NCI-H2081 treated with DMSO at 0.1 percent for 48 hours (cell line): ENCODE data around the gene NR2E1.

Source experiments
- DNase-seq: peaks from one replicate; lab custom pipeline; 2025; lab: John Stamatoyannopoulos, UW

NR2E1 gene

DNA sequence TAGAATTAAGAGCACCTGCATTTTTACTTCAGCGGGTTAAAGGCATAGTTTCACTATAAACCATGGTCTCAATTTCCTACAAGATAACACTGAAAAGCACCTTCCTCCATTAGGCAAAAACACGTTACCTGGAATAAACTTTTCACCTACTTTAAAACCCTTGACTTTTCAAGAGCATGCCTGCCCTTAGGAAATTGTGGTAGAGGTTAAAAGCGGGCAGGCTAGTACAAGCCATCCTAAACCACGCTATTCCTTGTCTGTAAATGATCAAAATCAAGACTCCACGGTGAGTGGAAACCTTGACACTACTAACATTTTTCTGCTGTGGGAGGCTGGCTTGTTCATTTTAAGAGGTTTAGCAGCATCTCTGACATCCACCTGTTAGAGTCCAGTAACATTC is 43.9 kb downstream of the NR2E1 start:
- no peak for DNase-seq

DNA sequence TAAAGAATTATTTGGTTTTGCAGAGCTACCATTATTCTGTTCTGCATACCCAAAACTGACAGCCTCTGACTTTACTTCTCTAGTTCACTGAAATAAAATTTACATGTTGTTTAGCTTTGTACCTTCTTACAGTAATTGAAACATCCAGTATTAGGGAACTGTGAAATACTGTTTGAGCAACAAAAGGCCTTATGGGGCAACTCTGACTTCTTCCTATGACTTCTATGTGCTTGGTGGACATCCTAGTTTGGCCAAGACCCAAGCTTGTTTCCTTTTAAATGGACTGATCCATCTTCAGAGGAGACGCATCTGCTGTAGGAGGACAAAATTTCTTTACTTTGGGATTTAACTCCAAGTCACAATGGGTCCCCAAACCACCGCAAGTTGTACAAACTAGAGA is 44.7 kb downstream of the NR2E1 start:
- no peak for DNase-seq

DNA sequence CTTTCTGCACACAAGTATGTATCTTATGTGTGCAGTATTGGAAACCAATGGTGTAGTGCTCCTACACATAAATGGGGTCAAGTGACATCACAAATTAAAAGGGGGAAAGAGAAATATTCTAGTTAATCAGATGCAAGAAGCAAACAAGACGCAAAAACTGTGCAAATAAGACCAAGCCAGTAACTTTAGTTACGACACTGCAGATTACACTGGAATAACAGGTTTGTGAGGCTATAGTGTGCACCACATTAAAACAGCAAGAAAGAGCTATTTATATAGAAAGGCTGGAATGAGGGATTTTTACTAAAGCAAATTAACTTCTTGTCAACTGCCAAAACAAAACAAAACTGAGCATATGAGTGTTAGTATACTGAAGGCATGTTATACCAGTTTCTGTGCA is 45.8 kb downstream of the NR2E1 start:
- DNase-seq = no peak

DNA sequence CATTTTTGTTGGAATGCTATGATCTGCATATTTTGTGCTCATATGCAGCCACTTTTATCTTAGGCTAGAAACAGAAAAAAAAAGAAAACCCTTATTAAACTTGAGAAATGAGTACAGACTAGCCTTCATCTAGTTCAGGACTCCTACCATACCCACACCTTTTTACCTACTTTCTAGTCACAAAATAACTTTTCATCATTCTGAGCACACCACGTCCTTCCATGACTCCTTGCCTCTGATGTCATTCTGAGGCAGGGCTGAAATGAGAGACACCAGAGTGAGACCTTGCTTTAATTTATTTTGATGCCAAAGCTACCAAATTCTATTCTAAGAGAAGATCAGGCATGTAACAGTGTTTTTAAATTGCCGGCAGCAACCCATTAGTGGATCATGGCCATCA is 56.2 kb downstream of the NR2E1 start:
- DNase-seq = no peak

DNA sequence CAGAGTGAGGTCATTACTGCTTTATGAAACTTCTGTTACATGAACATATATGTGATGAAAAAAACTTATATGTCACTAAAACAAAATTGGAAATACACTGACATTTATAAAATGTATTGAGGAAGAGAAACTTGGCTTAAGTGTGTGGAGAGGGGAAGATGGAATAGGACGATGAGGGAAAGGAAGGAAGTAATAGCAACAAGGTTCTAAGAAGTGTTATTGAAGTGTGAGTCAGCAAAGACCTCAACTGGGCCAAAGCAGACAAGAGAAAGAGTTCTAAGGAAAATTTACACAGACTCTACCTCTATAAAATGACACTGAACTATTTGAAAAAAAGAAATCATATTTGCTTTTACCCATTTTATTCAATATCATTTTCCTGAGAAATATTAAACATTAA is 56.7 kb downstream of the NR2E1 start:
- no peak for DNase-seq

DNA sequence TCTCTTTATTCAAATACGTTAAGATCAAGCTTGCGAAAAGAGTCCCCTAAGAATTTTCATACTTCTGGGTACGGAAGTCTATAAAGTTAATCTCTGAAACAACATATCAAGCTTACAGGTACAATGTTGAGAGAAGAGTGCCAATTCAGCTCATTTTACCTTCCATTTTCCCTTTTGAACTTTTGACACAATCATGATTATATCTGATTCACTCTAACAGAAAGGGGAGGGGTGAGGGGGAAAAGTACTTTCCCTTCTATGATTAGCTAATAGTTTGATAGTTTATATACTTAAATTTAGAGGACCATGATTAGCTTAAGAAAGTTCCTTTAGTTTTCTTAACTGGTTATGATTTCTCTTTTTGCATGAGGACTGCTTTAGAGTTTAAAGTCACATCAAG is 61.5 kb downstream of the NR2E1 start:
- DNase-seq = no peak

DNA sequence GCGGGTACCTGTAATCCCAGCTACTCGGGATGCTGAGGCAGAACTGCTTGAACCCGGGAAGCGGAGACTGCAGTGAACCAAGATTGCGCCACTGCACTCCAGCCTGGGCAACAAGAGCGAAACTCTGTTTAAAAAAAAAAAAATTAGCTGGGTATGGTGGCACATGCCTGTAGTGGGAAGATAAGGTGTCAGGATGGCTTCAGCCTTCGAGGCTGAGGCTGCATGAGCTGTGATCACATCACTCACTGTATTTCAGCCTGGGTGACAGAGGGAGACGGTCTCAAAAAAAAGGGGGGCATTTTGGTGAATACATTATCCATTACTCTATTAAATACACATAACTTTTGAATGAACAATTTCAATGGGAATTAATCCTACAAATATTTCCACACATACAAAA is 62.6 kb downstream of the NR2E1 start:
- no peak for DNase-seq

DNA sequence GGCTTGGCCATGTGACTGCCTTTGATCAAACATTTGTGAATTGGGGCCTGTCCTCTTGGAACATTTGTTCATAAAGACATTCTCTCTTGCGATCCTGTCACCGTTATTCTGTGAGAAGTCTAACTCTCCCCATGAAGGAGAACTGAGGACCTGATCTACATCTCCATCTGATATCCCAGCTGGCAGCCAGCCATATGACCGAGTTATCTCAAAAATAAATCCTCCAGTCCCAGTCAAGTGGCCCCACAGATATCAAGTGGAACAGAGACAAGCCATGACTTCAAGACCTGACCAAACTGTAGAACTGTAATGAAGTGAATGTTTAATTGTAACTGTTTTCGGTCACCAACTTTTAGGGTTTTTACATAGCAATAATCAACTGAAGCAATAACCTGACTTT is 69.3 kb downstream of the NR2E1 start:
- no peak for DNase-seq

DNA sequence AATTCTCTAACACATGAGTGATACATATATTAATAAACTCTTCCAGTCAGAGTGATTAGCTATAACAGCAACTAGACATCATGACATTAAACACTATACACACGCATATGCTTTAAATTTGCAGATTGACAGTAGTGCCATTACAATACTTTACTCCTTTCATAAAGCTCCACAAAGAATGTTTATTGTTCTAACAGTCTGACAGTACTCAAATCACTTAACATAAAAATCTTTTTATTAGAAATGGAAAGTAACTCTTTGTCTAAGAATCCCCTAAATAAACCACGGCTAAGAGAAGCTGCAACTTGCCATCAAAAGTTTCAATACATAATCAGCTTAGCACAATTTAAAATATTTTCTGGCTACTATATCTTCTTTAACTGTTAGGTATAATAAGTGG is 71.0 kb downstream of the NR2E1 start:
- DNase-seq = no peak

DNA sequence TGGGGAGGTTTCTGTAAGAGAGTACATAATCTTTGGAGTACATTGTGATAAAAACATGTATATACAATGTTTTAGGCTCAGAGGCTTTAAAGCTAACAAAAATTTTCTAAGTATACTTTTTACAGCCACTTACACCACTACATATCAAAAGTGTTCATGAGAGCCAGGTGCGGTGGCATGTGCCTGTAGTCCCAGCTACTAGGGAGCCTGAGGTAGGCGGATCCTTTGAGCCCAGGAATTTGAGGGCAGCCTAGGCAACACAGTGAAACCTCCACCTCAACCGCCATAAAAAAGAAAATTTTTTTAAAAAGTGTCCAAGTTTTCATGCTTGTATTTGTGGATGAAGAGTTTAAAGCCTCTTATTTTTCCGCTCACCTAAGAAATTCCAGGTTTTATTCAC is 72.5 kb downstream of the NR2E1 start:
- no peak for DNase-seq
